Fibroblast of lung (primary cell): Measurements from ENCODE around the gene NFKBIL1. TPM values are rescaled to one million over a fixed set of nuclear protein-coding genes. Genes with fewer than 3 reads are reported as not detected.
A peak's percentile ranks its signal among the peaks of the same experiment; 100 is the strongest.

Source experiments
- DNase-seq, 2 donors: peaks; one replicate each; pipeline versions ENCODE4 v3.0.0 to v3.0.0-alpha.2; 2010; ENCODE audit warnings: low read depth in 2 of 2
- H2AFZ ChIP-seq: 2 replicates; pipeline ENCODE4 v1.5.1; 2012; ENCODE audit warnings: low read length, control low read depth, inconsistent platforms
- H3K27ac ChIP-seq: 2 replicates; pipeline ENCODE4 v1.5.1; 2011; ENCODE audit warnings: low read length, control low read depth; ENCODE audit not compliant: insufficient read depth
- H3K27me3 ChIP-seq: 2 replicates; pipeline ENCODE4 v1.5.1; 2011; ENCODE audit warnings: mild to moderate bottlenecking, low read length; ENCODE audit not compliant: control insufficient read depth, insufficient read depth
- H3K36me3 ChIP-seq: 2 replicates; pipeline ENCODE4 v1.5.1; 2011; ENCODE audit warnings: low read length; ENCODE audit not compliant: control insufficient read depth, insufficient read depth
- H3K4me1 ChIP-seq: 2 replicates; pipeline ENCODE4 v1.5.1; 2011; ENCODE audit warnings: low read length; ENCODE audit not compliant: control insufficient read depth, insufficient read depth; ENCODE audit errors: extremely low read depth
- H3K4me2 ChIP-seq: 2 replicates; pipeline ENCODE4 v1.5.1; 2011; ENCODE audit warnings: low read length, control low read depth; ENCODE audit not compliant: insufficient read depth; ENCODE audit errors: extremely low read depth
- H3K4me3 ChIP-seq, 4 experiments: fragments of 200-600 bp in 1 of 4; sonication (generic) in 1 of 4; replicated peaks in 1 of 4; 2 replicates each; pipeline ENCODE4 v1.5.1; 2011 to 2016; ENCODE audit warnings: low read length in 4 of 4, low read depth in 3 of 4, mild to moderate bottlenecking in 3 of 4, control low read depth in 2 of 4, inconsistent platforms in 1 of 4, mixed read lengths in 1 of 4; ENCODE audit not compliant: insufficient read depth in 1 of 4; ENCODE audit errors: control extremely low read depth in 1 of 4
- H3K79me2 ChIP-seq: 2 replicates; pipeline ENCODE4 v1.5.1; 2012; ENCODE audit warnings: mild to moderate bottlenecking, low read length, inconsistent platforms; ENCODE audit not compliant: control insufficient read depth, insufficient read depth
- H3K9ac ChIP-seq: 2 replicates; pipeline ENCODE4 v1.5.1; 2011; ENCODE audit warnings: mild to moderate bottlenecking, low read length, control low read depth; ENCODE audit not compliant: insufficient read depth
- H3K9me3 ChIP-seq: 2 replicates; pipeline ENCODE4 v1.5.1; 2012; ENCODE audit warnings: low read depth, low read length; ENCODE audit not compliant: control insufficient read depth, insufficient read depth
- H4K20me1 ChIP-seq: 2 replicates; pipeline ENCODE4 v1.5.1; 2011; ENCODE audit warnings: low read length; ENCODE audit not compliant: control insufficient read depth, insufficient read depth; ENCODE audit errors: extremely low read depth
- CTCF ChIP-seq, 2 donors: IDR thresholded peaks in 1 of 2; conservative IDR thresholded peaks in 1 of 2; 1 replicate in 1 of 2; 2 replicates in 1 of 2; pipeline ENCODE4 v1.5.1; 2011 to 2012; ENCODE audit warnings: low read length in 2 of 2, control low read depth in 1 of 2, inconsistent platforms in 1 of 2, low read depth in 1 of 2, mild to moderate bottlenecking in 1 of 2
- EZH2 ChIP-seq: IDR thresholded peaks from 2 replicates; pipeline ENCODE4 v1.5.1; 2012; ENCODE audit warnings: low read length, control low read depth, mild to moderate bottlenecking; ENCODE audit errors: missing control alignments
- polyA plus RNA-seq, 2 donors: library from polyadenylated mRNA; depleted of rRNA in 1 of 2; stranded (reverse) in 1 of 2; unstranded in 1 of 2; fragments of >200 nt; gene quantifications; 2 replicates each; pipeline ENCODE4 v1.2.1, GENCODE V29; 2011 to 2012; ENCODE audit warnings: missing spikeins in 1 of 2
- total RNA-seq: library from RNA; depleted of rRNA; stranded (reverse); fragments of >200 nt; gene quantifications from 2 replicates; pipeline ENCODE4 v1.2.1, GENCODE V29; 2014

Gene NFKBIL1
- total and polyA plus RNA-seq, 2 donors (not counting 1 experiment from before 2014, with no cell fraction given), result 5.1 to 44.3 TPM

- Histone ChIP-seq H3K79me2 (no peaks in the 10 kb centered on the region), H3K27me3 (no peaks in the 10 kb centered on the region), H3K36me3 (peaks cover 8% of the 10 kb centered on the region), H2AFZ (peak overlapping the region; percentile 20), H3K4me2 (peak overlapping the region; percentile 25), H4K20me1 (no peaks in the 10 kb centered on the region), H3K4me3 (no peak overlapping the region), H3K4me1 (peaks cover 8% of the 10 kb centered on the region), H3K9me3 (no peaks in the 10 kb centered on the region), H3K9ac (no peak overlapping the region), H3K27ac (peak overlapping the region; percentile 37)
- TF ChIP-seq EZH2 (no peak), CTCF (conservative IDR thresholded peaks at IDR 0.05 in 1 of 2, IDR thresholded peaks at IDR 0.05 in 1 of 2; ENCODE audit: low read depth in 1 of 2, low read length in 2 of 2) (no peak)
- peak in 1 of 2 donors; percentile 48 for DNase-seq
These were observed 21.3 kb upstream of the NFKBIL1 start for GRCh38 chr6:31525932-31526591.

GRCh38 chr6:31528307-31528777 is 19.1 kb upstream of the NFKBIL1 start:
- Histone ChIP-seq H3K27ac (no peak overlapping the region), H3K9ac (no peak overlapping the region), H3K36me3 (peaks cover 19% of the 10 kb centered on the region), H3K9me3 (no peaks in the 10 kb centered on the region), H3K79me2 (peaks cover 3% of the 10 kb centered on the region), H3K4me2 (no peak overlapping the region), H3K4me3 (no peak overlapping the region), H3K27me3 (no peaks in the 10 kb centered on the region), H4K20me1 (no peaks in the 10 kb centered on the region), H2AFZ (no peak overlapping the region), H3K4me1 (peaks cover 8% of the 10 kb centered on the region)
- TF ChIP-seq CTCF (conservative IDR thresholded peaks at IDR 0.05 in 1 of 2, IDR thresholded peaks at IDR 0.05 in 1 of 2; ENCODE audit: low read depth in 1 of 2, low read length in 2 of 2) (no peak), EZH2 (no peak)
- DNase-seq, result no peak

GRCh38 chr6:31528821-31529328 is 18.5 kb upstream of the NFKBIL1 start, which contains the start of gene MCCD1:
Gene MCCD1, plus strand, starts transcription at chr6:31528962. Its CDS starts 53 bp downstream, at chr6:31529015.
- no peaks in the 10 kb centered on the region for H4K20me1 ChIP-seq
- H3K79me2 ChIP-seq, result peaks cover 3% of the 10 kb centered on the region
- no peak within 1 kb of the TSS for H3K9ac ChIP-seq
- H3K27ac ChIP-seq, result no peak within 1 kb of the TSS
- H3K27me3 ChIP-seq, result no peaks in the 10 kb centered on the region
- H3K4me3 ChIP-seq, result no peak within 1 kb of the TSS
- no peak within 1 kb of the TSS for H3K4me2 ChIP-seq
- no peak within 1 kb of the TSS for H2AFZ ChIP-seq
- H3K36me3 ChIP-seq, result peaks cover 21% of the 10 kb centered on the region
- no peak for DNase-seq
- peaks cover 8% of the 10 kb centered on the region for H3K4me1 ChIP-seq
- no peaks in the 10 kb centered on the region for H3K9me3 ChIP-seq
- TF ChIP-seq CTCF (conservative IDR thresholded peaks at IDR 0.05 in 1 of 2, IDR thresholded peaks at IDR 0.05 in 1 of 2; ENCODE audit: low read depth in 1 of 2, low read length in 2 of 2) (no peak), EZH2 (no peak)
